ENCODE data around the gene PLCB1. TPM values are rescaled to one million over a fixed set of nuclear protein-coding genes. Genes with fewer than 3 reads are reported as not detected.

Gene PLCB1
- polyA plus RNA-seq, 1 donor from 2014 or later, result 0.28 TPM

GRCh38 chr20:8203366-8203765, 71.3 kb downstream of the PLCB1 start:
- no peaks in the 10 kb centered on the region for H3K9me3 Mint-ChIP-seq
- peaks cover 6% of the 10 kb centered on the region for H3K27me3 Mint-ChIP-seq
- H3K4me1 Mint-ChIP-seq, result no peaks in the 10 kb centered on the region
- no peak overlapping the region for H3K4me3 Mint-ChIP-seq
- H3K27ac Mint-ChIP-seq, result no peak overlapping the region
- no peaks in the 10 kb centered on the region for H3K36me3 Mint-ChIP-seq

- H3K36me3 Mint-ChIP-seq, result no peaks in the 10 kb centered on the region
- no peak overlapping the region for H3K27ac Mint-ChIP-seq
- H3K9me3 Mint-ChIP-seq, result no peaks in the 10 kb centered on the region
- no peak overlapping the region for H3K4me3 Mint-ChIP-seq
- peaks cover 6% of the 10 kb centered on the region for H3K27me3 Mint-ChIP-seq
- no peaks in the 10 kb centered on the region for H3K4me1 Mint-ChIP-seq
Observed at GRCh38 chr20:8205996-8206395, 73.9 kb downstream of the PLCB1 start.

- peaks cover 0 to 2% (median 1%) of the 10 kb centered on the region in 3 donors for H3K4me1 Mint-ChIP-seq
- no peaks in the 10 kb centered on the region for H3K36me3 Mint-ChIP-seq
- no peak overlapping the region for H3K4me3 Mint-ChIP-seq
- H3K27ac Mint-ChIP-seq, result no peak overlapping the region
- no peaks in the 10 kb centered on the region for H3K9me3 Mint-ChIP-seq
- peaks cover 5% of the 10 kb centered on the region for H3K27me3 Mint-ChIP-seq
Observed at GRCh38 chr20:8208226-8208625, 76.2 kb downstream of the PLCB1 start.

GRCh38 chr20:8209061-8209460, 77.0 kb downstream of the PLCB1 start:
- no peaks in the 10 kb centered on the region for H3K9me3 Mint-ChIP-seq
- H3K4me3 Mint-ChIP-seq, result no peak overlapping the region
- H3K36me3 Mint-ChIP-seq, result no peaks in the 10 kb centered on the region
- peaks cover 5% of the 10 kb centered on the region for H3K27me3 Mint-ChIP-seq
- no peak overlapping the region for H3K27ac Mint-ChIP-seq
- H3K4me1 Mint-ChIP-seq, result peaks cover 0 to 6% (median 5%) of the 10 kb centered on the region in 3 donors

- H3K4me1 Mint-ChIP-seq, result peaks cover 0 to 10% (median 8%) of the 10 kb centered on the region in 3 donors
- no peaks in the 10 kb centered on the region for H3K9me3 Mint-ChIP-seq
- H3K27me3 Mint-ChIP-seq, result peaks cover 2% of the 10 kb centered on the region
- no peak overlapping the region for H3K4me3 Mint-ChIP-seq
- H3K27ac Mint-ChIP-seq, result no peak overlapping the region
- no peaks in the 10 kb centered on the region for H3K36me3 Mint-ChIP-seq
Observed at GRCh38 chr20:8210749-8211148, 78.7 kb downstream of the PLCB1 start.

GRCh38 chr20:8212286-8212685, 80.2 kb downstream of the PLCB1 start:
- Mint-ChIP-seq H3K4me3 (no peak overlapping the region), H3K27ac (no peak overlapping the region), H3K4me1 (peaks cover 0 to 10% (median 8%) of the 10 kb centered on the region in 3 donors), H3K27me3 (peaks cover 2% of the 10 kb centered on the region), H3K36me3 (no peaks in the 10 kb centered on the region), H3K9me3 (peaks cover 0 to 2% (median 0%) of the 10 kb centered on the region in 3 donors)

GRCh38 chr20:8213270-8213669, 81.2 kb downstream of the PLCB1 start:
- peak overlapping the region in 2 of 4 donors; percentile 70 to 77 for H3K4me3 Mint-ChIP-seq
- H3K27ac Mint-ChIP-seq, result peak overlapping the region in 1 of 3 donors; percentile 77
- peaks cover 0 to 2% (median 0%) of the 10 kb centered on the region in 3 donors for H3K9me3 Mint-ChIP-seq
- no peaks in the 10 kb centered on the region for H3K36me3 Mint-ChIP-seq
- H3K27me3 Mint-ChIP-seq, result peaks cover 2% of the 10 kb centered on the region
- H3K4me1 Mint-ChIP-seq, result peaks cover 0 to 10% (median 8%) of the 10 kb centered on the region in 3 donors

- H3K9me3 Mint-ChIP-seq, result peaks cover 0 to 2% (median 0%) of the 10 kb centered on the region in 3 donors
- peak overlapping the region in 2 of 4 donors; percentile 6 to 77 for H3K4me3 Mint-ChIP-seq
- H3K27me3 Mint-ChIP-seq, result peaks cover 2% of the 10 kb centered on the region
- peaks cover 0 to 10% (median 8%) of the 10 kb centered on the region in 3 donors for H3K4me1 Mint-ChIP-seq
- no peaks in the 10 kb centered on the region for H3K36me3 Mint-ChIP-seq
- H3K27ac Mint-ChIP-seq, result peak overlapping the region in 1 of 3 donors; percentile 77
Observed at GRCh38 chr20:8213831-8214587, 81.9 kb downstream of the PLCB1 start.

- H3K27ac Mint-ChIP-seq, result no peak overlapping the region
- H3K4me1 Mint-ChIP-seq, result peaks cover 0 to 10% (median 8%) of the 10 kb centered on the region in 3 donors
- H3K9me3 Mint-ChIP-seq, result peaks cover 0 to 2% (median 0%) of the 10 kb centered on the region in 3 donors
- no peaks in the 10 kb centered on the region for H3K36me3 Mint-ChIP-seq
- H3K4me3 Mint-ChIP-seq, result no peak overlapping the region
- H3K27me3 Mint-ChIP-seq, result peaks cover 2% of the 10 kb centered on the region
Observed at GRCh38 chr20:8215361-8215781, 83.3 kb downstream of the PLCB1 start.

- Mint-ChIP-seq H3K27me3 (peaks cover 2% of the 10 kb centered on the region), H3K27ac (no peak overlapping the region), H3K9me3 (peaks cover 0 to 2% (median 0%) of the 10 kb centered on the region in 3 donors), H3K4me3 (no peak overlapping the region), H3K36me3 (no peaks in the 10 kb centered on the region), H3K4me1 (peaks cover 0 to 10% (median 8%) of the 10 kb centered on the region in 3 donors)
Observed at GRCh38 chr20:8216375-8217200, 84.5 kb downstream of the PLCB1 start.

GRCh38 chr20:8218861-8219260, 86.8 kb downstream of the PLCB1 start:
- peaks cover 0 to 6% (median 4%) of the 10 kb centered on the region in 3 donors for H3K4me1 Mint-ChIP-seq
- H3K27ac Mint-ChIP-seq, result no peak overlapping the region
- H3K9me3 Mint-ChIP-seq, result peaks cover 0 to 8% (median 2%) of the 10 kb centered on the region in 3 donors
- no peak overlapping the region for H3K4me3 Mint-ChIP-seq
- no peaks in the 10 kb centered on the region for H3K36me3 Mint-ChIP-seq
- H3K27me3 Mint-ChIP-seq, result peaks cover 1% of the 10 kb centered on the region

GRCh38 chr20:8219403-8219802, 87.3 kb downstream of the PLCB1 start:
- no peak overlapping the region for H3K27ac Mint-ChIP-seq
- peaks cover 0 to 8% (median 2%) of the 10 kb centered on the region in 3 donors for H3K9me3 Mint-ChIP-seq
- H3K27me3 Mint-ChIP-seq, result peaks cover 1% of the 10 kb centered on the region
- peaks cover 0 to 1% (median 0%) of the 10 kb centered on the region in 3 donors for H3K4me1 Mint-ChIP-seq
- H3K36me3 Mint-ChIP-seq, result no peaks in the 10 kb centered on the region
- H3K4me3 Mint-ChIP-seq, result no peak overlapping the region

GRCh38 chr20:8220716-8221115, 88.7 kb downstream of the PLCB1 start:
- peaks cover 0 to 8% (median 2%) of the 10 kb centered on the region in 3 donors for H3K9me3 Mint-ChIP-seq
- no peak overlapping the region for H3K4me3 Mint-ChIP-seq
- H3K36me3 Mint-ChIP-seq, result no peaks in the 10 kb centered on the region
- no peaks in the 10 kb centered on the region for H3K27me3 Mint-ChIP-seq
- H3K27ac Mint-ChIP-seq, result no peak overlapping the region
- no peaks in the 10 kb centered on the region for H3K4me1 Mint-ChIP-seq

- no peak overlapping the region for H3K4me3 Mint-ChIP-seq
- no peaks in the 10 kb centered on the region for H3K27me3 Mint-ChIP-seq
- no peaks in the 10 kb centered on the region for H3K36me3 Mint-ChIP-seq
- H3K27ac Mint-ChIP-seq, result no peak overlapping the region
- H3K9me3 Mint-ChIP-seq, result peaks cover 0 to 8% (median 2%) of the 10 kb centered on the region in 3 donors
- no peaks in the 10 kb centered on the region for H3K4me1 Mint-ChIP-seq
Observed at GRCh38 chr20:8221887-8222419, 89.9 kb downstream of the PLCB1 start.

Measured in IgD-negative memory B cell (primary cell).